WTC11 (cell line): ENCODE measurements around the gene EML2. TPM values are rescaled to one million over a fixed set of nuclear protein-coding genes. Genes with fewer than 3 reads are reported as not detected.

ENCODE experiments used
- ATAC-seq: fragments of 200-7000 bp; cut with Tn5 transposase; 2 replicates; pipeline ENCODE4 v1.10.0; 2021; ENCODE audit warnings: mild to moderate bottlenecking, moderate library complexity
- CTCF ChIA-PET: fragments of 300-600 bp; sonication (Branson Sonifier 250); formaldehyde crosslinking; loops from one replicate; lab custom pipeline; 2021; ENCODE audit warnings: antibody characterized with exemption; lab: Charles Lee
- POLR2A ChIA-PET: fragments of 350-600 bp; sonication (Branson Sonifier 250); formaldehyde crosslinking; loops from one replicate; lab custom pipeline; 2021; ENCODE audit warnings: antibody characterized with exemption; lab: Charles Lee
- DNase-seq: peaks from one replicate; pipeline ENCODE4 v3.0.0; 2021; ENCODE audit warnings: low spot score
- H3K27ac Mint-ChIP-seq: 2 replicates; pipeline ENCODE4 v1.8.0; 2021; ENCODE audit warnings: mixed read lengths
- H3K27me3 Mint-ChIP-seq: 2 replicates; pipeline ENCODE4 v1.8.0; 2021; ENCODE audit warnings: low read depth, mild to moderate bottlenecking, moderate library complexity, mixed read lengths
- H3K36me3 Mint-ChIP-seq: 2 replicates; pipeline ENCODE4 v1.8.0; 2021; ENCODE audit warnings: mixed read lengths
- H3K4me1 Mint-ChIP-seq: 2 replicates; pipeline ENCODE4 v1.8.0; 2022; ENCODE audit warnings: mixed read lengths
- H3K4me3 Mint-ChIP-seq: 2 replicates; pipeline ENCODE4 v1.8.0; 2021; ENCODE audit warnings: mild to moderate bottlenecking, moderate library complexity, mixed read lengths
- H3K9me3 Mint-ChIP-seq: 2 replicates; pipeline ENCODE4 v1.8.0; 2021; ENCODE audit warnings: mixed read lengths
- AFF4 ChIP-seq: sonication (generic); formaldehyde crosslinking; IDR thresholded peaks from 2 replicates; pipeline ENCODE4 v1.8.1; 2023; ENCODE audit warnings: mild to moderate bottlenecking, missing genetic modification reagents, borderline replicate concordance
- GRHL2 ChIP-seq: fragments of 250-450 bp; sonication (Bioruptor Pico); IDR thresholded peaks from 2 replicates; pipeline ENCODE4 v1.8.0; 2022; ENCODE audit warnings: mild to moderate bottlenecking, moderate library complexity; ENCODE audit not compliant: insufficient replicate concordance, severe bottlenecking
- HMGXB4 ChIP-seq: sonication (generic); formaldehyde crosslinking; IDR thresholded peaks from 2 replicates; pipeline ENCODE4 v1.8.1; 2023; ENCODE audit warnings: mild to moderate bottlenecking, moderate library complexity, missing genetic modification reagents
- JAZF1 ChIP-seq: fragments of 250-450 bp; sonication (Bioruptor Pico); IDR thresholded peaks from 2 replicates; pipeline ENCODE4 v1.9.0; 2021; ENCODE audit warnings: moderate library complexity, mild to moderate bottlenecking, inconsistent platforms
- MLX ChIP-seq: sonication (generic); formaldehyde crosslinking; IDR thresholded peaks from 2 replicates; pipeline ENCODE4 v1.8.1; 2023; ENCODE audit warnings: mild to moderate bottlenecking, missing genetic modification reagents, moderate library complexity
- MYBL2 ChIP-seq: sonication (generic); formaldehyde crosslinking; IDR thresholded peaks from 2 replicates; pipeline ENCODE4 v1.8.1; 2023; ENCODE audit warnings: mild to moderate bottlenecking, moderate library complexity, missing genetic modification reagents
- NR1H2 ChIP-seq: sonication (generic); formaldehyde crosslinking; IDR thresholded peaks from 2 replicates; pipeline ENCODE4 v1.9.0; 2021; ENCODE audit warnings: mild to moderate bottlenecking, moderate library complexity, missing genetic modification reagents
- PRDM15 ChIP-seq: sonication (generic); formaldehyde crosslinking; IDR thresholded peaks from 2 replicates; pipeline ENCODE4 v1.8.0; 2022; ENCODE audit warnings: missing genetic modification reagents
- RELA ChIP-seq: sonication (generic); formaldehyde crosslinking; IDR thresholded peaks from 2 replicates; pipeline ENCODE4 v1.8.1; 2022; ENCODE audit warnings: missing genetic modification reagents, mild to moderate bottlenecking, borderline replicate concordance
- SP1 ChIP-seq: sonication (generic); formaldehyde crosslinking; conservative IDR thresholded peaks from 2 replicates; pipeline ENCODE4 v1.8.1; 2022; ENCODE audit warnings: missing genetic modification reagents
- TCF7 ChIP-seq: sonication (generic); formaldehyde crosslinking; IDR thresholded peaks from 2 replicates; pipeline ENCODE4 v1.8.0; 2022; ENCODE audit warnings: mild to moderate bottlenecking, low read depth, missing genetic modification reagents, moderate library complexity
- TEAD1 ChIP-seq: sonication (generic); formaldehyde crosslinking; IDR thresholded peaks from 2 replicates; pipeline ENCODE4 v1.8.0; 2022; ENCODE audit warnings: mild to moderate bottlenecking, missing genetic modification reagents
- TP53 ChIP-seq: sonication (generic); formaldehyde crosslinking; IDR thresholded peaks from 2 replicates; pipeline ENCODE4 v1.8.1; 2023; ENCODE audit warnings: mild to moderate bottlenecking, missing genetic modification reagents
- ZNF423 ChIP-seq: fragments of 250-450 bp; sonication (Bioruptor Pico); IDR thresholded peaks from 2 replicates; pipeline ENCODE4 v2.1.2; 2022; ENCODE audit warnings: mild to moderate bottlenecking, moderate library complexity
- total RNA-seq: library from RNA; stranded (reverse); gene quantifications from 3 replicates; pipeline ENCODE4 v1.2.3, GENCODE V29; 2021
- TF ChIP-seq, protein P1 (sequence below): sonication (generic); formaldehyde crosslinking; IDR thresholded peaks from 2 replicates; pipeline ENCODE4 v1.8.0; 2022; ENCODE audit warnings: mild to moderate bottlenecking, missing genetic modification reagents

EML2 gene
- total RNA-seq, 1 experiment from 2014 or later = 63.3 TPM

DNA sequence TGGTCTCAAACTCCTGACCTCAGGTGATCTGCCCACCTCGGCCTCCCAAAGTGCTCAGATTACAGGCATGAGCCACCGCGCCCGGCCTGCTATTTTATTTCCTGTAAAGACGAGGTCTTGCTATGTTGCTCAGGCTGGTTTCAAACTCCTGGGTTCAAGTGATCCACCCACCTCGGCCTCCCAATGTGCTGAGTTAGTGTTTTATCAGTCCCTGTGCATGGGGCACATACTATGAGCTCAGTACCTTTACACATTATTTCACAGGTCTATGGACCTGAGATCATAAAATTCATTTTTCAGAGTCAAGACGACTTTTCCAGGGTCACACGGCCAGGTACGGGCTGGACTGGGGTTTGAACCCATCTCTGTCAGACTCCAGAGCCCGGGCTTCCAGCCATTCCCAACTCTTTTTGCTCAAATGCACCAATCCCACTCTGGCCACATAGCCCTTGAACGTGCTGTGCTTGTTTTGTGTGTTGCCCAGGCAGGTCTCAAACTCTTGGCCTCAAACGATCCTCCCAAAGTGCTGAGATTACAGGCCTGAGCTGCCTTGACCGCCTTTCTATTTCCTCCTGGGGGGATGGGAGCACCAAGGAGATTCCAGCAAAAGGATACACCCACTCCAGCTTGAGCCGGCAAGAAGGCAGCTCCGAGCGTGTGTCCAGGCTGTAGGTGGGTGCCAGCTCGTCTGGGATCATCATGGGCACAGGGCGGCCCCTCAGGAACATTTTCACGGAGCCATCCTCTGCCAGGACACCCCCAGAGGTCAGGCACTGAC, 1.1 kb downstream of the EML2 start (continued):
- no peak for TF ChIP-seq RELA (CRISPR knock-in tag)
- TF ChIP-seq, protein P1, sequence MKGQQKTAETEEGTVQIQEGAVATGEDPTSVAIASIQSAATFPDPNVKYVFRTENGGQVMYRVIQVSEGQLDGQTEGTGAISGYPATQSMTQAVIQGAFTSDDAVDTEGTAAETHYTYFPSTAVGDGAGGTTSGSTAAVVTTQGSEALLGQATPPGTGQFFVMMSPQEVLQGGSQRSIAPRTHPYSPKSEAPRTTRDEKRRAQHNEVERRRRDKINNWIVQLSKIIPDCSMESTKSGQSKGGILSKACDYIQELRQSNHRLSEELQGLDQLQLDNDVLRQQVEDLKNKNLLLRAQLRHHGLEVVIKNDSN (CRISPR knock-in tag) = no peak
- no peak for TF ChIP-seq AFF4
- no peak for TF ChIP-seq NR1H2 (CRISPR knock-in tag)
- TF ChIP-seq ZNF423 (CRISPR knock-in tag) = no peak

GRCh38 chr19:45636902-45637301, 2.3 kb downstream of the EML2 start:
- Mint-ChIP-seq H3K9me3 (no peaks in the 10 kb centered on the region), H3K4me1 (peaks cover 34% of the 10 kb centered on the region), H3K27ac (no peak overlapping the region), H3K4me3 (no peak overlapping the region), H3K27me3 (no peaks in the 10 kb centered on the region; the same call in 1 of the 2 replicates), H3K36me3 (no peaks in the 10 kb centered on the region; the same call in none of the 2 replicates)
- ATAC-seq = no peak
- ChIA-PET CTCF (interaction anchor here (0.6 kb wide), 1 partner anchor 131 kb away, joined by 3 read pairs; no protein-coding TSS in a partner anchor), POLR2A (no interaction called here)
- DNase-seq = no peak
- TF ChIP-seq TEAD1 (CRISPR knock-in tag) = no peak
- TF ChIP-seq SP1 = no peak
- no peak for TF ChIP-seq TP53 (CRISPR knock-in tag)
- TF ChIP-seq PRDM15 (CRISPR knock-in tag) = no peak
- TF ChIP-seq RELA (CRISPR knock-in tag) = no peak
- TF ChIP-seq GRHL2 = no peak
- TF ChIP-seq TCF7 (CRISPR knock-in tag) = no peak
- no peak for TF ChIP-seq MYBL2
- TF ChIP-seq HMGXB4 = no peak
- TF ChIP-seq MLX = no peak
- TF ChIP-seq JAZF1 (CRISPR knock-in tag) = no peak
- TF ChIP-seq, all 79 proteins: peak for 0
